Fibroblast of skin of right quadriceps (primary cell): Measurements from ENCODE around the gene DUSP21.
"Not testable (repeated sequence)": the region's sequence is repeated elsewhere in the genome, so short reads cannot be mapped to it uniquely, and the experiment has no call there.

Experiments
- DNase-seq: peaks from one replicate; pipeline ENCODE4 v3.0.0-alpha.2; 2013

Gene DUSP21

GRCh38 chrX:44876767-44877166, 32.9 kb downstream of the DUSP21 start:
- DNase-seq = no peak

GRCh38 chrX:44878780-44879179, 35.0 kb downstream of the DUSP21 start:
- no peak for DNase-seq

GRCh38 chrX:44881549-44881948, 37.7 kb downstream of the DUSP21 start:
- DNase-seq = no peak

- DNase-seq = no peak
Measured at GRCh38 chrX:44882635-44883034, 38.8 kb downstream of the DUSP21 start.

- no peak for DNase-seq
Measured at GRCh38 chrX:44884944-44885343, 41.1 kb downstream of the DUSP21 start.

GRCh38 chrX:44889824-44890223, 46.0 kb downstream of the DUSP21 start:
- no peak for DNase-seq

GRCh38 chrX:44890247-44890646, 46.4 kb downstream of the DUSP21 start:
- no peak for DNase-seq

GRCh38 chrX:44890687-44891086, 46.9 kb downstream of the DUSP21 start:
- not testable (repeated sequence) for DNase-seq

- DNase-seq = no peak
Measured at GRCh38 chrX:44891642-44892041, 47.8 kb downstream of the DUSP21 start.
